Loucy (cell line): ENCODE results near the gene ARHGAP26.

ENCODE experiments used
- H2AFZ ChIP-seq: fragments of 200-600 bp; sonication (generic); 2 replicates; pipeline ENCODE4 v1.6.0; 2016; ENCODE audit warnings: antibody characterized with exemption, mild to moderate bottlenecking, low read length, moderate library complexity
- H3F3A ChIP-seq: fragments of 200-600 bp; 2 replicates; pipeline ENCODE4 v1.6.0; 2016; ENCODE audit warnings: antibody characterized with exemption, low read depth, mild to moderate bottlenecking
- H3K27me3 ChIP-seq: fragments of 200-600 bp; sonication (generic); 2 replicates; pipeline ENCODE4 v1.6.1; 2014; ENCODE audit warnings: low read length, mild to moderate bottlenecking; ENCODE audit not compliant: insufficient read depth, poor library complexity, severe bottlenecking
- H3K36me3 ChIP-seq: fragments of 200-600 bp; sonication (generic); 2 replicates; pipeline ENCODE4 v1.6.1; 2016; ENCODE audit warnings: low read length; ENCODE audit not compliant: insufficient read depth
- H3K4me1 ChIP-seq: fragments of 200-600 bp; sonication (generic); 2 replicates; pipeline ENCODE4 v1.5.1; 2014; ENCODE audit warnings: low read length, mild to moderate bottlenecking; ENCODE audit not compliant: insufficient read depth, poor library complexity, severe bottlenecking
- H3K4me2 ChIP-seq: fragments of 200-600 bp; sonication (generic); 2 replicates; pipeline ENCODE4 v1.6.0; 2014; ENCODE audit warnings: antibody characterized with exemption, low read length, low read depth, mild to moderate bottlenecking; ENCODE audit not compliant: poor library complexity, severe bottlenecking
- H3K4me3 ChIP-seq: fragments of 200-600 bp; sonication (generic); 2 replicates; pipeline ENCODE4 v1.5.1; 2014; ENCODE audit warnings: low read length, mild to moderate bottlenecking, mixed read lengths; ENCODE audit not compliant: poor library complexity, severe bottlenecking
- H3K79me2 ChIP-seq: fragments of 200-600 bp; sonication (generic); 2 replicates; pipeline ENCODE4 v1.6.1; 2014; ENCODE audit warnings: low read length; ENCODE audit not compliant: insufficient read depth
- H3K9ac ChIP-seq: fragments of 200-600 bp; sonication (generic); 2 replicates; pipeline ENCODE4 v1.6.0; 2014; ENCODE audit warnings: mild to moderate bottlenecking, low read depth, low read length, moderate library complexity; ENCODE audit not compliant: poor library complexity, severe bottlenecking
- H3K9me2 ChIP-seq: fragments of 200-600 bp; sonication (generic); replicated peaks from 2 replicates; pipeline ENCODE4 v1.6.1; 2016; ENCODE audit warnings: low read depth, low read length, mixed read lengths
- H3K9me3 ChIP-seq: fragments of 200-600 bp; sonication (generic); 2 replicates; pipeline ENCODE4 v1.6.1; 2014; ENCODE audit warnings: mild to moderate bottlenecking, antibody characterized with exemption, low read length, low read depth; ENCODE audit not compliant: insufficient read depth
- H4K20me1 ChIP-seq: fragments of 200-600 bp; sonication (generic); 2 replicates; pipeline ENCODE4 v1.6.0; 2014; ENCODE audit warnings: antibody characterized with exemption, low read length, mild to moderate bottlenecking; ENCODE audit not compliant: insufficient read depth, poor library complexity, severe bottlenecking
- CTCF ChIP-seq: fragments of 200-600 bp; sonication (generic); conservative IDR thresholded peaks from 2 replicates; pipeline ENCODE4 v1.5.1; 2014; ENCODE audit warnings: mild to moderate bottlenecking, antibody characterized with exemption, low read length
- EZH2phosphoT487 ChIP-seq: fragments of 200-600 bp; IDR thresholded peaks from 2 replicates; pipeline ENCODE4 v1.6.1; 2018; ENCODE audit warnings: antibody characterized with exemption, mild to moderate bottlenecking, moderate library complexity, borderline replicate concordance

Gene ARHGAP26

GRCh38 chr5:142777099-142777498, 6.9 kb downstream of the ARHGAP26 start:
- Histone ChIP-seq H3K4me2 (no peak overlapping the region), H4K20me1 (peaks cover 19% of the 10 kb centered on the region), H3K4me3 (no peak overlapping the region), H3K4me1 (peaks cover 59% of the 10 kb centered on the region), H3K9me2 (no peaks in the 10 kb centered on the region), H3K9ac (no peak overlapping the region), H3K36me3 (no peaks in the 10 kb centered on the region), H3K9me3 (no peaks in the 10 kb centered on the region), H3F3A (no peaks in the 10 kb centered on the region), H3K79me2 (peaks cover 72% of the 10 kb centered on the region), H2AFZ (no peak overlapping the region), H3K27me3 (no peaks in the 10 kb centered on the region)
- no peak for TF ChIP-seq EZH2phosphoT487
- no peak for TF ChIP-seq CTCF

GRCh38 chr5:142777850-142778249, 7.7 kb downstream of the ARHGAP26 start:
- no peaks in the 10 kb centered on the region for H3F3A ChIP-seq
- H2AFZ ChIP-seq, result no peak overlapping the region
- no peaks in the 10 kb centered on the region for H3K9me3 ChIP-seq
- H3K36me3 ChIP-seq, result no peaks in the 10 kb centered on the region
- peaks cover 52% of the 10 kb centered on the region for H3K4me1 ChIP-seq
- H3K9ac ChIP-seq, result no peak overlapping the region
- no peak for TF ChIP-seq EZH2phosphoT487
- peaks cover 65% of the 10 kb centered on the region for H3K79me2 ChIP-seq
- H3K9me2 ChIP-seq, result no peaks in the 10 kb centered on the region
- H3K4me3 ChIP-seq, result no peak overlapping the region
- H4K20me1 ChIP-seq, result peaks cover 13% of the 10 kb centered on the region
- H3K4me2 ChIP-seq, result peak overlapping the region; percentile 1
- no peaks in the 10 kb centered on the region for H3K27me3 ChIP-seq

- Histone ChIP-seq H3K4me1 (peaks cover 54% of the 10 kb centered on the region), H3F3A (no peaks in the 10 kb centered on the region), H3K4me3 (no peak overlapping the region), H3K9me3 (no peaks in the 10 kb centered on the region), H3K36me3 (no peaks in the 10 kb centered on the region), H3K9me2 (no peaks in the 10 kb centered on the region), H3K4me2 (peak overlapping the region; percentile 26), H2AFZ (no peak overlapping the region), H3K79me2 (peaks cover 59% of the 10 kb centered on the region), H3K27me3 (no peaks in the 10 kb centered on the region), H3K9ac (no peak overlapping the region), H4K20me1 (peaks cover 3% of the 10 kb centered on the region)
- TF ChIP-seq EZH2phosphoT487, result no peak
- TF ChIP-seq CTCF, result no peak
These were observed 9.1 kb downstream of the ARHGAP26 start for GRCh38 chr5:142779163-142779840.

- Histone ChIP-seq H3K27me3 (no peaks in the 10 kb centered on the region), H3K9ac (no peak overlapping the region), H3F3A (no peaks in the 10 kb centered on the region), H3K79me2 (peaks cover 54% of the 10 kb centered on the region), H3K36me3 (no peaks in the 10 kb centered on the region), H3K9me2 (no peaks in the 10 kb centered on the region), H4K20me1 (no peaks in the 10 kb centered on the region), H2AFZ (no peak overlapping the region), H3K4me1 (peaks cover 51% of the 10 kb centered on the region), H3K9me3 (no peaks in the 10 kb centered on the region), H3K4me3 (no peak overlapping the region), H3K4me2 (no peak overlapping the region)
- no peak for TF ChIP-seq EZH2phosphoT487
- TF ChIP-seq CTCF, result no peak; the same call in 1 of the 2 replicates
These were observed 10.7 kb downstream of the ARHGAP26 start for GRCh38 chr5:142780871-142781270.
